HCT116 (cell line): ENCODE measurements around the gene EIF3J. TPM values are rescaled to one million over a fixed set of nuclear protein-coding genes. Genes with fewer than 3 reads are reported as not detected.

Source experiments
- ATAC-seq: fragments of 200-7000 bp; cut with Tn5 transposase; 2 replicates; pipeline ENCODE4 v1.9.1; 2020; ENCODE audit warnings: mild to moderate bottlenecking, moderate library complexity
- BruUV-seq: library from RNA; stranded (reverse); fragments of 400-500 nt; replicated peaks from 2 replicates; lab custom pipeline; 2021; lab: Mats Ljungman, UMichigan
- CTCF ChIA-PET: fragments of 300-600 bp; sonication (Branson Sonifier 250); formaldehyde crosslinking; loops from one replicate; lab custom pipeline; 2021; ENCODE audit warnings: antibody characterized with exemption; lab: Charles Lee
- POLR2A ChIA-PET: fragments of 300-600, 350-600 bp; sonication (Branson Sonifier 250); formaldehyde crosslinking; loops from one replicate; lab custom pipeline; 2021; ENCODE audit warnings: antibody characterized with exemption; lab: Charles Lee
- RAD21 ChIA-PET, 2 experiments: fragments of 300-600 bp; sonication (Branson Sonifier 250); formaldehyde crosslinking; loops; one replicate each; lab custom pipeline; 2023; ENCODE audit warnings: low total read pairs in 2 of 2; ENCODE audit not compliant: uncharacterized antibody in 2 of 2, unreplicated experiment in 2 of 2, low non-redundant PET in 1 of 2; lab: Charles Lee
- DNase-seq: peaks from one replicate; pipeline ENCODE4 v3.0.0-alpha.2; 2010; ENCODE audit warnings: low read depth, low spot score
- H2AFZ ChIP-seq: fragments of 200-600 bp; shearing (Covaris generic), sonication (generic); 2 replicates; pipeline ENCODE4 v1.6.1; 2017; ENCODE audit warnings: low read depth, mixed run types, mixed read lengths, antibody characterized with exemption, low read length; ENCODE audit not compliant: poor library complexity, severe bottlenecking
- H3K27ac ChIP-seq: 2 replicates; pipeline ENCODE4 v1.5.1; 2012; ENCODE audit warnings: low read depth, low read length
- H3K27me3 ChIP-seq: fragments of 200-600 bp; sonication (generic); 2 replicates; pipeline ENCODE4 v1.6.1; 2016; ENCODE audit warnings: mixed run types, low read length, mixed read lengths; ENCODE audit not compliant: insufficient read depth
- H3K36me3 ChIP-seq, 2 experiments: fragments of 200-500 bp in 1 of 2; fragments of 200-600 bp in 1 of 2; sonication (Bioruptor generic) in 1 of 2; sonication (generic) in 1 of 2; 2 replicates each; pipeline versions ENCODE4 v1.5.1 to v1.6.1; 2014 to 2016; ENCODE audit warnings: low read length in 2 of 2, inconsistent platforms in 1 of 2, mixed read lengths in 1 of 2, mixed run types in 1 of 2; ENCODE audit not compliant: insufficient read depth in 2 of 2, control insufficient read depth in 1 of 2
- H3K4me1 ChIP-seq, 2 experiments: fragments of 200-600 bp in 1 of 2; sonication (generic) in 1 of 2; 2 replicates each; pipeline versions ENCODE4 v1.5.1 to v1.6.1; 2012 to 2017; ENCODE audit warnings: low read length in 2 of 2, inconsistent platforms in 1 of 2, mild to moderate bottlenecking in 1 of 2, mixed read lengths in 1 of 2, mixed run types in 1 of 2, moderate library complexity in 1 of 2; ENCODE audit not compliant: insufficient read depth in 2 of 2, control insufficient read depth in 1 of 2
- H3K4me2 ChIP-seq: fragments of 200-600 bp; sonication (generic); 2 replicates; pipeline ENCODE4 v1.6.1; 2017; ENCODE audit warnings: mixed run types, low read length, mixed read lengths
- H3K4me3 ChIP-seq, 2 experiments: fragments of 200-600 bp in 1 of 2; sonication (generic) in 1 of 2; replicated peaks in 1 of 2; 2 replicates each; pipeline ENCODE4 v1.5.1; 2011 to 2016; ENCODE audit warnings: low read length in 2 of 2, control low read depth in 1 of 2, low read depth in 1 of 2, mild to moderate bottlenecking in 1 of 2, mixed read lengths in 1 of 2, mixed run types in 1 of 2
- H3K79me2 ChIP-seq: fragments of 200-600 bp; sonication (generic); 2 replicates; pipeline ENCODE4 v1.6.1; 2017; ENCODE audit warnings: mild to moderate bottlenecking, mixed run types, low read length, moderate library complexity, mixed read lengths; ENCODE audit not compliant: insufficient read depth
- H3K9ac ChIP-seq: fragments of 200-600 bp; sonication (generic); 2 replicates; pipeline ENCODE4 v1.6.1; 2016; ENCODE audit warnings: low read length, mixed read lengths
- H3K9me2 ChIP-seq: fragments of 200-600 bp; sonication (generic), shearing (Covaris generic); 2 replicates; pipeline ENCODE4 v1.6.1; 2017; ENCODE audit warnings: mixed run types, mild to moderate bottlenecking, moderate library complexity; ENCODE audit not compliant: insufficient read depth
- H3K9me3 ChIP-seq, 2 experiments: fragments of 200-500 bp in 1 of 2; fragments of 200-600 bp in 1 of 2; sonication (Bioruptor generic) in 1 of 2; sonication (generic) in 1 of 2; 2 replicates each; pipeline ENCODE4 v1.6.1; 2014 to 2017; ENCODE audit warnings: low read length in 2 of 2, mixed read lengths in 2 of 2, inconsistent platforms in 1 of 2, low read depth in 1 of 2, mild to moderate bottlenecking in 1 of 2, mixed run types in 1 of 2, moderate library complexity in 1 of 2; ENCODE audit not compliant: control insufficient read depth in 1 of 2, insufficient read depth in 1 of 2
- H4K20me1 ChIP-seq: fragments of 200-600 bp; sonication (generic), shearing (Covaris generic); 2 replicates; pipeline ENCODE4 v1.6.1; 2017; ENCODE audit warnings: mixed run types, mild to moderate bottlenecking, moderate library complexity; ENCODE audit not compliant: insufficient read depth
- ATF3 ChIP-seq: IDR thresholded peaks from 2 replicates; pipeline ENCODE4 v1.6.1; 2012
- CTCF ChIP-seq, 3 experiments: fragments of 200-600 bp in 1 of 3; sonication (generic) in 1 of 3; IDR thresholded peaks in 2 of 3; conservative IDR thresholded peaks in 1 of 3; 2 replicates each; pipeline ENCODE4 v1.5.1; 2012 to 2017; ENCODE audit warnings: low read depth in 2 of 3, low read length in 2 of 3, antibody characterized with exemption in 1 of 3, borderline replicate concordance in 1 of 3, control low read depth in 1 of 3, mild to moderate bottlenecking in 1 of 3, mixed read lengths in 1 of 3, mixed run types in 1 of 3, moderate library complexity in 1 of 3; ENCODE audit not compliant: insufficient read depth in 1 of 3
- EGR1 ChIP-seq: IDR thresholded peaks from 2 replicates; pipeline ENCODE4 v1.6.1; 2012; ENCODE audit warnings: low read depth
- EZH2 ChIP-seq: fragments of 200-600 bp; sonication (generic); IDR thresholded peaks from 2 replicates; pipeline ENCODE4 v1.6.1; 2017; ENCODE audit warnings: antibody characterized with exemption, mixed run types
- FOSL1 ChIP-seq: IDR thresholded peaks from 2 replicates; pipeline ENCODE4 v1.6.1; 2012; ENCODE audit warnings: low read depth
- JUND ChIP-seq: IDR thresholded peaks from 2 replicates; pipeline ENCODE4 v1.6.1; 2012
- MAX ChIP-seq: IDR thresholded peaks from 2 replicates; pipeline ENCODE4 v1.6.1; 2012
- POLR2A ChIP-seq: IDR thresholded peaks from 2 replicates; pipeline ENCODE4 v1.7.0; 2011; ENCODE audit warnings: borderline replicate concordance; ENCODE audit not compliant: insufficient read depth, insufficient read length; ENCODE audit errors: extremely low read depth
- SIN3A ChIP-seq: IDR thresholded peaks from 2 replicates; pipeline ENCODE4 v1.6.1; 2012; ENCODE audit warnings: low read depth
- SP1 ChIP-seq: IDR thresholded peaks from 2 replicates; pipeline ENCODE4 v1.6.1; 2012; ENCODE audit warnings: low read depth
- SRF ChIP-seq: IDR thresholded peaks from 2 replicates; pipeline ENCODE4 v1.6.1; 2012; ENCODE audit warnings: low read depth
- YY1 ChIP-seq: IDR thresholded peaks from 2 replicates; pipeline ENCODE4 v1.6.1; 2011; ENCODE audit warnings: low read length, low read depth, moderate library complexity, mild to moderate bottlenecking; ENCODE audit not compliant: insufficient replicate concordance; ENCODE audit errors: extremely low read depth
- ZNF274 ChIP-seq: fragments of 200-500 bp; sonication (Bioruptor generic); IDR thresholded peaks from 2 replicates; pipeline ENCODE4 v1.6.1; 2014; ENCODE audit warnings: mild to moderate bottlenecking, low read depth, low read length, inconsistent platforms
- intact Hi-C: fragments of 100-400 bp; cut with micrococcal nuclease; formaldehyde crosslinking; loops from 2 replicates; pipeline ENCODE4 v1.10.0; 2022
- total RNA-seq: library from RNA; stranded (reverse); gene quantifications from one replicate; pipeline ENCODE4 v1.2.1, GENCODE V29; 2021; ENCODE audit not compliant: unreplicated experiment

The EIF3J gene
- total RNA-seq, 1 experiment from 2014 or later, result 68.6 TPM

GRCh38 chr15:44527241-44527640, 9.7 kb upstream of the EIF3J start:
- Histone ChIP-seq H4K20me1 (no peaks in the 10 kb centered on the region), H3K9ac (no peak overlapping the region), H2AFZ (no peak overlapping the region), H3K27me3 (no peaks in the 10 kb centered on the region), H3K36me3 (peaks cover 7 to 16% of the 10 kb centered on the region in 2 experiments; a peak in 2 of 4 replicates), H3K27ac (no peak overlapping the region), H3K9me2 (no peaks in the 10 kb centered on the region), H3K9me3 (no peaks in the 10 kb centered on the region), H3K4me2 (no peak overlapping the region), H3K4me3 (no peak overlapping the region), H3K4me1 (no peaks in the 10 kb centered on the region), H3K79me2 (no peaks in the 10 kb centered on the region)
- DNase-seq (no peak), ATAC-seq (no peak)
- TF ChIP-seq JUND, result no peak
- TF ChIP-seq SIN3A, result no peak
- TF ChIP-seq SP1, result no peak
- no peak for TF ChIP-seq EZH2
- no peak for TF ChIP-seq SRF
- no peak for TF ChIP-seq YY1
- TF ChIP-seq EGR1, result no peak
- TF ChIP-seq MAX, result no peak
- TF ChIP-seq CTCF (IDR thresholded peaks at IDR 0.05 in 2 of 3, conservative IDR thresholded peaks at IDR 0.05 in 1 of 3; ENCODE audit: borderline replicate concordance in 1 of 3, insufficient read depth in 1 of 3, low read depth in 2 of 3, low read length in 2 of 3), result no peak
- no peak for TF ChIP-seq POLR2A
- TF ChIP-seq ATF3, result no peak
- TF ChIP-seq FOSL1, result no peak
- TF ChIP-seq ZNF274, result no peak
- POLR2A ChIA-PET, result interaction anchor here (1.2 kb wide), 1 partner anchor 10 kb away, joined by 3 read pairs; the partner anchor contains the start of gene EIF3J
- CTCF ChIA-PET, result no interaction called here
- intact Hi-C loops, result no loop called here
- RAD21 ChIA-PET, result no interaction called here
- no TSS peak for BruUV-seq
